WTC11 (cell line): ENCODE measurements around the gene PCGF2. TPM values are rescaled to one million over a fixed set of nuclear protein-coding genes. Genes with fewer than 3 reads are reported as not detected.
A peak's percentile ranks its signal among the peaks of the same experiment; 100 is the strongest.

Experiments
- ATAC-seq: fragments of 200-7000 bp; cut with Tn5 transposase; 2 replicates; pipeline ENCODE4 v1.10.0; 2021; ENCODE audit warnings: mild to moderate bottlenecking, moderate library complexity
- CTCF ChIA-PET: fragments of 300-600 bp; sonication (Branson Sonifier 250); formaldehyde crosslinking; loops from one replicate; lab custom pipeline; 2021; ENCODE audit warnings: antibody characterized with exemption; lab: Charles Lee
- POLR2A ChIA-PET: fragments of 350-600 bp; sonication (Branson Sonifier 250); formaldehyde crosslinking; loops from one replicate; lab custom pipeline; 2021; ENCODE audit warnings: antibody characterized with exemption; lab: Charles Lee
- DNase-seq: peaks from one replicate; pipeline ENCODE4 v3.0.0; 2021; ENCODE audit warnings: low spot score
- H3K27ac Mint-ChIP-seq: 2 replicates; pipeline ENCODE4 v1.8.0; 2021; ENCODE audit warnings: mixed read lengths
- H3K27me3 Mint-ChIP-seq: 2 replicates; pipeline ENCODE4 v1.8.0; 2021; ENCODE audit warnings: low read depth, mild to moderate bottlenecking, moderate library complexity, mixed read lengths
- H3K36me3 Mint-ChIP-seq: 2 replicates; pipeline ENCODE4 v1.8.0; 2021; ENCODE audit warnings: mixed read lengths
- H3K4me1 Mint-ChIP-seq: 2 replicates; pipeline ENCODE4 v1.8.0; 2022; ENCODE audit warnings: mixed read lengths
- H3K4me3 Mint-ChIP-seq: 2 replicates; pipeline ENCODE4 v1.8.0; 2021; ENCODE audit warnings: mild to moderate bottlenecking, moderate library complexity, mixed read lengths
- H3K9me3 Mint-ChIP-seq: 2 replicates; pipeline ENCODE4 v1.8.0; 2021; ENCODE audit warnings: mixed read lengths
- AFF4 ChIP-seq: sonication (generic); formaldehyde crosslinking; IDR thresholded peaks from 2 replicates; pipeline ENCODE4 v1.8.1; 2023; ENCODE audit warnings: mild to moderate bottlenecking, missing genetic modification reagents, borderline replicate concordance
- CREB1 ChIP-seq: sonication (generic); formaldehyde crosslinking; IDR thresholded peaks from 2 replicates; pipeline ENCODE4 v1.8.0; 2023; ENCODE audit warnings: mild to moderate bottlenecking, missing genetic modification reagents
- FOXP1 ChIP-seq: sonication (generic); formaldehyde crosslinking; IDR thresholded peaks from 2 replicates; pipeline ENCODE4 v1.8.0; 2022; ENCODE audit warnings: missing genetic modification reagents, mild to moderate bottlenecking, moderate library complexity, borderline replicate concordance
- GABPB1 ChIP-seq: sonication (generic); formaldehyde crosslinking; IDR thresholded peaks from 2 replicates; pipeline ENCODE4 v1.8.1; 2023; ENCODE audit warnings: mild to moderate bottlenecking, missing genetic modification reagents
- GRHL2 ChIP-seq: fragments of 250-450 bp; sonication (Bioruptor Pico); IDR thresholded peaks from 2 replicates; pipeline ENCODE4 v1.8.0; 2022; ENCODE audit warnings: mild to moderate bottlenecking, moderate library complexity; ENCODE audit not compliant: insufficient replicate concordance, severe bottlenecking
- IRF2 ChIP-seq: sonication (generic); formaldehyde crosslinking; IDR thresholded peaks from 2 replicates; pipeline ENCODE4 v1.8.0; 2022; ENCODE audit warnings: low read depth, missing genetic modification reagents, borderline replicate concordance
- JAZF1 ChIP-seq: fragments of 250-450 bp; sonication (Bioruptor Pico); IDR thresholded peaks from 2 replicates; pipeline ENCODE4 v1.9.0; 2021; ENCODE audit warnings: moderate library complexity, mild to moderate bottlenecking, inconsistent platforms
- NR1H2 ChIP-seq: sonication (generic); formaldehyde crosslinking; IDR thresholded peaks from 2 replicates; pipeline ENCODE4 v1.9.0; 2021; ENCODE audit warnings: mild to moderate bottlenecking, moderate library complexity, missing genetic modification reagents
- SMAD4 ChIP-seq: sonication (generic); formaldehyde crosslinking; IDR thresholded peaks from 2 replicates; pipeline ENCODE4 v1.8.0; 2022; ENCODE audit warnings: mild to moderate bottlenecking, missing genetic modification reagents
- SP1 ChIP-seq: sonication (generic); formaldehyde crosslinking; conservative IDR thresholded peaks from 2 replicates; pipeline ENCODE4 v1.8.1; 2022; ENCODE audit warnings: missing genetic modification reagents
- ZBTB43 ChIP-seq: sonication (generic); formaldehyde crosslinking; IDR thresholded peaks from 2 replicates; pipeline ENCODE4 v1.8.1; 2023; ENCODE audit warnings: mild to moderate bottlenecking, missing genetic modification reagents
- total RNA-seq: library from RNA; stranded (reverse); gene quantifications from 3 replicates; pipeline ENCODE4 v1.2.3, GENCODE V29; 2021
- TF ChIP-seq, protein P1 (sequence below): sonication (generic); formaldehyde crosslinking; IDR thresholded peaks from 2 replicates; pipeline ENCODE4 v1.8.1; 2023; ENCODE audit warnings: mild to moderate bottlenecking, moderate library complexity, missing genetic modification reagents
- TF ChIP-seq, protein P2 (sequence below): fragments of 250-450 bp; sonication (Bioruptor Pico); IDR thresholded peaks from 2 replicates; pipeline ENCODE4 v1.9.0; 2021; ENCODE audit warnings: mild to moderate bottlenecking
- TF ChIP-seq, protein P3 (sequence below): sonication (generic); formaldehyde crosslinking; IDR thresholded peaks from 2 replicates; pipeline ENCODE4 v1.8.0; 2022; ENCODE audit warnings: mild to moderate bottlenecking, missing genetic modification reagents

The PCGF2 gene
- total RNA-seq, 1 experiment from 2014 or later = 104 TPM

DNA sequence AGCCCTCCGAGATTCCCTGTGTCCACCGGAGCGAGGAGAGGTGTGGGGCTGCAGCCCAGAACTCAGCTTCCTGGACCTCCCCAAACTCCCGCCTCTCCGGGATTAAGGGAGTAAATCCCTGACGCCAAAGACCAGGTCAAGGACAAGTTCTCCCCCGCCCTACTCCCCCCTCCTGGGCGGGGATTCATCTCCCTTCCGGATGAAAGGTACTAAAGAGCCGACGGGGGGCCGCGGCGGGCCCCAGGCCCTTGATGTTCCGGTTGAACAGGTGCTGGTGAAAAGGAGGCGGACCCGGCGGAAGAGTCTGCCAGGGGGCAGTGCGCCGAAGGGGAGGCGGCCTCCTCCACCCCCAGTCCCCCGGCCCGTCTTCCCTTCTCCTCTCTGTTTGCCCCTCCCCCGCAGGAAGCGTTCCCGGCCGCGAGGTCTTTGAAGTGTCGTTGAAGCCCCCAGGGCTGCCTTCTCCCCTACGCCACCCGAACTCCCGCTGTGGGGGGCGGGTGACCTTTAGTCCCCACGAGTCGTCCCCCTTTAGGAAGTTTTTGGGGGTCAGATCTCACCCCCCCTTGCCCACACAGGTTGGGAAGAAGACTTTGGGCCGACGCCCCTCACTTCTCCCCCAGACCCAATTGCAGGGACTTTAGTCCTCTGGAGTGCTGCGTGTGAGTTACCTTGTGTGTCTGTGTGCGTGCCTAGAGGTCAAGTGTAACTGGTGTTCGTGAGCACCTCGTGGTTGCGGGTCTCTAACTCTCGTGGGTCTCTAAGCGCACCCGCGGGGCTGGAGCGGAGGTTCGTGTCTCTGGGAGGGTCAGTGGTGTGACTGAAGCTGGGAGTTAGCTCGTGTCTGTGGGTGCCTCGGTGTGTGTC, 44.2 kb downstream of the PCGF2 start (continued):
- TF ChIP-seq IRF2 (peak; percentile 63; the same call in 1 of the 2 replicates), GABPB1 (CRISPR knock-in tag) (peak; percentile 69)

DNA sequence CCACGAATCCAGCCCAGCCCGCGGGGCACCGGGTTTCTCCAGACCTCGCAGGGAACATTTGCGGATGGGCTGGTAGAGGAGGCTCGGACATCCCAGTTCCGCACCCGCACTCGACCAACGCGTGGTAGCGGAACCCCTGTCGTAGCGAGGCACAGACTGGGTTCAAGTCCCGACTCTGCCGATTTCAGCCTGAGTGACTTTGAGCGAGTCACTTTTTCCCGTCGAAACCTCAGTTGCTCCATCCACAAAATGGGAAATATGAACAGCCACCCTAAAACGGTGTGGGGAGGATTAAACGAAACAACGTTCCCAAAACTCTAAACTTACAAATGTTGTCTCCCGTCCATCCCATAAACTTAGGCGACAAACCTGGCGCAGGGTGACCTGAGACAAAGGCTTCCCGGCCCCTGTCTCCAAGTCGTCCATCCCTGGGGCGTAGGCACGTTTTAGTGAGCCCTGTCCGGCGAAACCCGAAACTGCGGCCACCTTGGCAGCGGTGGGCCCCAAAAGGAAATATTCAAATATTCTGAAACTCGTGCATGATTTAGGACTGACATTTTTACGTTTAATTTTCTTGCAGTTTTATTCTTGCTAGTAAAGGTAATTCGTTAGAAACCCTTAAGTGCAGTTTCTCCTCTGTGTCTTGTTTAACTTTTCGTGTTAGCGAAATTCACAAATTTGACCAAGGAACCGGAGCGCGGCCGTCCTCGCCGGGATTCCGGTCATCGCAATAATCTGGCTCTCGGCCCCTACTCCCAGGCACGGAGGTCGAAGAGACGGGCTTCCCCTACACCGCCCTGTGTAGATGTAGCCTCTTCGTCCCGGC, 45.0 kb downstream of the PCGF2 start:
- no peak for ATAC-seq
- H3K27me3 Mint-ChIP-seq = peaks cover 91% of the 10 kb centered on the region

GRCh38 chr17:38702166-38702915, 45.8 kb downstream of the PCGF2 start:
- ChIA-PET CTCF (interaction anchor here (0.6 to 1.6 kb wide), 6 partner anchors 26 to 193 kb away, joined by 3 to 9 read pairs (median 3); no protein-coding TSS in a partner anchor), POLR2A (interaction anchor here (0.6 to 0.9 kb wide), 2 partner anchors 17 to 58 kb away, joined by 3 to 6 read pairs; no protein-coding TSS in a partner anchor)
- Mint-ChIP-seq H3K27me3 (peaks cover 91% of the 10 kb centered on the region), H3K27ac (no peak overlapping the region), H3K4me3 (peak overlapping the region; percentile 88), H3K9me3 (no peaks in the 10 kb centered on the region), H3K36me3 (no peaks in the 10 kb centered on the region), H3K4me1 (peaks cover 48% of the 10 kb centered on the region)
- ATAC-seq = peak; percentile 31
- DNase-seq = peak; percentile 81
- TF ChIP-seq, protein P1, sequence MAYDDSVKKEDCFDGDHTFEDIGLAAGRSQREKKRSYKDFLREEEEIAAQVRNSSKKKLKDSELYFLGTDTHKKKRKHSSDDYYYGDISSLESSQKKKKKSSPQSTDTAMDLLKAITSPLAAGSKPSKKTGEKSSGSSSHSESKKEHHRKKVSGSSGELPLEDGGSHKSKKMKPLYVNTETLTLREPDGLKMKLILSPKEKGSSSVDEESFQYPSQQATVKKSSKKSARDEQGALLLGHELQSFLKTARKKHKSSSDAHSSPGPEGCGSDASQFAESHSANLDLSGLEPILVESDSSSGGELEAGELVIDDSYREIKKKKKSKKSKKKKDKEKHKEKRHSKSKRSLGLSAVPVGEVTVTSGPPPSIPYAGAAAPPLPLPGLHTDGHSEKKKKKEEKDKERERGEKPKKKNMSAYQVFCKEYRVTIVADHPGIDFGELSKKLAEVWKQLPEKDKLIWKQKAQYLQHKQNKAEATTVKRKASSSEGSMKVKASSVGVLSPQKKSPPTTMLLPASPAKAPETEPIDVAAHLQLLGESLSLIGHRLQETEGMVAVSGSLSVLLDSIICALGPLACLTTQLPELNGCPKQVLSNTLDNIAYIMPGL (CRISPR knock-in tag) = peak; percentile 42; the same call in 1 of the 2 replicates
- TF ChIP-seq GABPB1 (CRISPR knock-in tag) (peak; percentile 45), FOXP1 (CRISPR knock-in tag) (0 out of 2 replicates have a peak, but pooled peaks have one; percentile 31), SP1 (CRISPR knock-in tag) (peak; percentile 46), SMAD4 (CRISPR knock-in tag) (no peak), ZBTB43 (CRISPR knock-in tag) (peak; percentile 50; the same call in 1 of the 2 replicates), JAZF1 (CRISPR knock-in tag) (no peak)
- TF ChIP-seq, protein P2, sequence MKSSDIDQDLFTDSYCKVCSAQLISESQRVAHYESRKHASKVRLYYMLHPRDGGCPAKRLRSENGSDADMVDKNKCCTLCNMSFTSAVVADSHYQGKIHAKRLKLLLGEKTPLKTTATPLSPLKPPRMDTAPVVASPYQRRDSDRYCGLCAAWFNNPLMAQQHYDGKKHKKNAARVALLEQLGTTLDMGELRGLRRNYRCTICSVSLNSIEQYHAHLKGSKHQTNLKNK (CRISPR knock-in tag) = no peak

More for the DNA sequence above, 45.0 kb downstream of the PCGF2 start:
- 0 out of 2 replicates have a peak, but pooled peaks cover 3% of the 10 kb centered on the region for H3K36me3 Mint-ChIP-seq
- H3K4me1 Mint-ChIP-seq = peaks cover 56% of the 10 kb centered on the region
- peak overlapping the region; percentile 86 for H3K27ac Mint-ChIP-seq
- no peak for TF ChIP-seq GRHL2 (CRISPR knock-in tag)
- 0 out of 2 replicates have a peak, but pooled peaks have one; percentile 1 for TF ChIP-seq FOXP1 (CRISPR knock-in tag)
- no peak for TF ChIP-seq CREB1 (CRISPR knock-in tag)
- TF ChIP-seq, protein P3, sequence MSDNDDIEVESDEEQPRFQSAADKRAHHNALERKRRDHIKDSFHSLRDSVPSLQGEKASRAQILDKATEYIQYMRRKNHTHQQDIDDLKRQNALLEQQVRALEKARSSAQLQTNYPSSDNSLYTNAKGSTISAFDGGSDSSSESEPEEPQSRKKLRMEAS (CRISPR knock-in tag) = no peak
- TF ChIP-seq AFF4 (CRISPR knock-in tag) = no peak
- TF ChIP-seq NR1H2 (CRISPR knock-in tag) = no peak
- no peaks in the 10 kb centered on the region for H3K9me3 Mint-ChIP-seq
- H3K4me3 Mint-ChIP-seq = peak overlapping the region; percentile 88
- no peak for DNase-seq
- CTCF ChIA-PET = interaction anchor here (1.2 to 1.6 kb wide), 2 partner anchors 26 to 194 kb away, joined by 3 to 4 read pairs; no protein-coding TSS in a partner anchor
- POLR2A ChIA-PET = interaction anchor here (4.2 kb wide), 1 partner anchor 13 kb away, joined by 15 read pairs; no protein-coding TSS in a partner anchor
